GM18505 (cell line): Measurements from ENCODE around the gene VEZT.
"Not testable (repeated sequence)": the region's sequence is repeated elsewhere in the genome, so short reads cannot be mapped to it uniquely, and the experiment has no call there.

Source experiments
- ATAC-seq: cut with Tn5 transposase; IDR thresholded peaks from one replicate; pipeline ENCODE4 v1.9.1; 2021; ENCODE audit not compliant: unreplicated experiment
- POLR2A ChIP-seq: IDR thresholded peaks from 4 replicates; pipeline ENCODE4 v1.6.1; 2011; ENCODE audit warnings: borderline replicate concordance; ENCODE audit not compliant: insufficient read depth, insufficient read length; ENCODE audit errors: extremely low read depth

Gene VEZT

DNA sequence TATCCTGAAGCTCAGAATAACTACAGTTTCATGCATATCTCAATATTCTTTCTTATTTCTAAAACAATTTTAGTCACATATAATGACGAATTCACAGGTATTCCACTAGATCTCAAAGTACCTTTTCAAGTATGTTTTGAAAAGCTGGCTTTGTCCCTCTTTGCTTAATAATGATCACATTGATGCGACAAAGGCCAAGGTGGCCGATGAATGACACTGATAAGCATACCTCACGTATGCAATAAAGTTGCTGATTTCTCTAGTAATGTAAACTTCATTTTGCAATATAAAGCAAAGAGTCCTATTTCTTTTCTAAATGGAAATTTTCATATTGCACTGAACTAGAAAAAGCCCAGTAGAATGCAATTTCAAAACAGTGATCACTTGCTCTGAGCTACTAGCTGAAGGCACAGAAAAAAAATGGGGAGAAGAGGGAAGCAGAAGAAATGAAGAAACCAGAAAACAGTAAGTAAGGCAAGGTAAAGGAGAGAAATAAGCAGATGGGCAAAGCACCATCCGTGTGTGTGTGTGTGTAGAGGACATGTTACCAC lies 29.7 kb upstream of the VEZT start:
- ATAC-seq, result no peak
- no peak for TF ChIP-seq POLR2A

GRCh38 chr12:95191060-95191696 lies 26.4 kb upstream of the VEZT start:
- no peak for ATAC-seq
- no peak for TF ChIP-seq POLR2A

DNA sequence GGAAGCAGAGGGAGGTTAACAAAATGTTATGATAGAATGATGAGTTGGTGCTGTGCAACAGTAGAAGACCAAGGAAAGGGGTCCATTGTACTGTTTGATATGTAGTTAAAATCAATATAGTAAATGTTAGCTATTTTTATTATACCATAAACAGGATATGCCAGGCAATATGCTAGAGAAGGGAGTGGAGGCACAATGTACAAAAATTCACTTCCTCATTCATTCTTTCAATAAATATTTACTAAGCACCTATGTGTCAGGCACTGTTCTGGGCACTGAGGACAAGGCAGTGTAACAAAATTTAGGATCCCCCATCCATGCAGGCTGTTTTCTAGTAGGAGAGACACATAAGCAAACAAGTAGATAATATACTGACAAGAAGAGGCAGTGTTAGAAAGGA lies 25.3 kb upstream of the VEZT start:
- no peak for TF ChIP-seq POLR2A
- ATAC-seq, result no peak

GRCh38 chr12:95193139-95193538 lies 24.5 kb upstream of the VEZT start:
- no peak for ATAC-seq
- TF ChIP-seq POLR2A, result no peak

DNA sequence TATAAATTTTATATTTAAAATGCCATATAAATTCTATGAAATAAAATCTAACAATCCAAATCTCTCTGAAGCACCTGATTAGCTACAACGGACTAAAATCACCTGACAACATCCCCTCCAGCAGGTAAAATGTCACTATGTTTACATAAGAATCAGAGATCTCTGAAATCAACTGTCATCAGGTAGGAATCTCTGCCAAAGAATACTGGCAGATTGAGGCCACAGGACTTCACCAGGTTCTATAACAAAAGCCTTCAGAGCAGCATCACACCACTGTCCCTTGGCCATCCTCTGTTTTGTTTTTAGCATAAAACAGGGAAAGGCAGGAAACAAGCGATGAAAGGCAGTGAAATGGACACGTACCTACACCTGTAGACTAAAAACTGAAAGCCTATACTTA lies 22.5 kb upstream of the VEZT start:
- ATAC-seq, result no peak
- TF ChIP-seq POLR2A, result no peak

DNA sequence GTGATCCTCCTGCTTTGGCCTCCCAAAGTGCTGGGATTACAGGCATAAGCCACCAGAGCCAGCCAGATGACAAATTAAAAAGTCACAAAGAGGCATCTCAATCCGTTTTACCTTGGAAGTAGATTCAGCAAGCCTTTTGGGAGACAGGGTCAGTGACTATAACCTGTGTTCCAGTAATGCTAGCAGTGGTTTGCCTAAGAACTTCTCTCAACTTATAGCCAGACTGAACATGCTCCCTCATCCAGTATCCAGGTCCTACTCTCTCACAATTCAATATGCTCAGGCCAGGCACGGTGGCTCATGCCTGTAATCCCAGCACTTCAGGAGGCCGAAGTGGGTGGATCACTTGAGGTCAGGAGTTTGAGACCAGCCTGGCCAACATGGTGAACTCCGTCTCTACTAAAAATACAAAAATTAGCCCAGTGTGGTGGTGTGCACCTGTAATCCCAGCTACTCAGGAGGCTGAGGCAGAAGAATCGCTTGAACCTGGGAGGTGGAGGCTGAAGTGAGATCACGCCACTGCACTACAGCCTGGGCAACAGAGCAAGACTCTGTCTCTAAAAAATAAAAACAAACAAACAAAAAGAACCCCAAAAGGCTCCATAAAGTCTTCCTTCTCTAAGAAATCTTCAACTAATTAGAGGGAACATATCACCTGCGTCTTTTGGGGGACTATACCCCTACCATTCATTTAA lies 20.6 kb upstream of the VEZT start:
- not testable (repeated sequence) for ATAC-seq

DNA sequence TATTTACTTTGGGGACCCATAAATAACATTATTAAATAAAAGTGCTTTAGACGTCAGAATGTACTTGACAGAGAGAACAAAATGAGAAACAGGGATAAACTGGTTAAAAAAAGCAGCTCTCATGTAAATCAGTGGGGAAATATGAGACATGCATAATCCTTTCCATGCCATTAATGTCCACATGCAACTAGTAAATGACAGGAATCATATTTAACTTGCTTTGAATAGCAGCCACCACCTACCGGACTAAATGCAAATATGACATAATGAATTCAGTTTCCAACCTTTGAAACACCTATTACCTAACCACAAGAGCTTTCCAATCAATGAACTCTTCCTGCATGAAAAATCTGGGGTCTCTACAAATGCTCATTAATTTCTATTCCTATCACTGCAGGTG lies 20.0 kb upstream of the VEZT start:
- no peak for TF ChIP-seq POLR2A
- no peak for ATAC-seq

GRCh38 chr12:95198914-95199313 lies 18.7 kb upstream of the VEZT start:
- peak; percentile 46 for ATAC-seq
- peak; percentile 30 for TF ChIP-seq POLR2A

- TF ChIP-seq POLR2A, result no peak
- no peak for ATAC-seq
These were observed 17.3 kb upstream of the VEZT start for GRCh38 chr12:95200128-95200894.

GRCh38 chr12:95201056-95201670 lies 16.4 kb upstream of the VEZT start:
- no peak for TF ChIP-seq POLR2A
- no peak for ATAC-seq

GRCh38 chr12:95202691-95203486 lies 14.7 kb upstream of the VEZT start:
- TF ChIP-seq POLR2A, result no peak

DNA sequence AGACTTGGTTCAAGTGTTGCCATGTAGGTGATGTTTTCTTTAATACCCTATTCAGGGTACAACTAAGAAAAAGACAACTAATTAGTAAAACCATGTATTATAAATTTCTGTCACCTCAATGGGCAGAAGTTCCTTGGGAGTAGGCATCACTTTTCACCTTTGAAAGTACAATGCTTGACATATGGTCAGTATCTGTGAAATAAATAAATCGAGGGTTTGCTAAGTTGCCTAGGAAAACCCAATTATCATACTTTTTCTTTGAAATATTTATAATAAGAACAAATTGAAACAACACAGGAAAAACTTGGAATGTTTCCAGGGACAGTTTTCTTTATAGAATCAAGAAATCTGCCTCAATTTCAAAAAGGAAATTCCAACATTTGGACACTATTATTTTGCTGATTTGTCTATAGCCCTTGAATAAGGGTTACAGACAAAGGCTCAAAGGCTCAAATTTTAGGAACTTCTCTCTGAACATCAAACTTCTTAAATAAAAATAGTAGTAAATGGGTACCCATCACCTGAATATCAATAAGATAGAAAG lies 14.0 kb upstream of the VEZT start:
- ATAC-seq, result no peak
- TF ChIP-seq POLR2A, result no peak

More at GRCh38 chr12:95202691-95203486, 14.7 kb upstream of the VEZT start:
- no peak for ATAC-seq
